ENCODE data around the gene CFAP206.

DNA sequence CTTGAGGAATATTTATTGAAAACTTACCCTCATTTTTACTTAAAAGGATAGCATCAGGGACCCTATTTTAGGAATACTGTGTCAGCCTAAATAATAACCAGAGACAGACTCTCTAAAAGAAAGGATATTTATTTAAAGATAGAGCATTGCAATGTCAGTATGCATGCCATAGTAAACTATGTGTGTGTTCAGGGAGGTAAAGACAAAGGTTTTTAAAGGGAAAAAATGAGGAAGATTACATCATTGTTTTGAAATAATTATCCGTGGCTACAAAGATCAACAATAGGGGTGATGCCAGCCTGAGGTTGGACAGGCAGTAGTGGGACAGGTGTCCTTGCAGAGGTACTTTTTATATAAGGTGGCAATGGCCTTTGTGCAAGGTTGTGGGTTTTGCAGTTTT is 23.7 kb upstream of the CFAP206 start:
- TF ChIP-seq EZH2 (IDR thresholded peaks at IDR 0.05; ENCODE audit: borderline replicate concordance, insufficient read depth, low read length, poor library complexity, severe bottlenecking) (no peak), EP300 (conservative IDR thresholded peaks at IDR 0.05; ENCODE audit: poor library complexity, severe bottlenecking) (no peak), CTCF (IDR thresholded peaks at IDR 0.05; ENCODE audit: poor library complexity, severe bottlenecking) (no peak), RAD21 (conservative IDR thresholded peaks at IDR 0.05) (no peak), MXI1 (conservative IDR thresholded peaks at IDR 0.05; ENCODE audit: poor library complexity, severe bottlenecking) (no peak)
- TF ChIP-seq, protein P1, sequence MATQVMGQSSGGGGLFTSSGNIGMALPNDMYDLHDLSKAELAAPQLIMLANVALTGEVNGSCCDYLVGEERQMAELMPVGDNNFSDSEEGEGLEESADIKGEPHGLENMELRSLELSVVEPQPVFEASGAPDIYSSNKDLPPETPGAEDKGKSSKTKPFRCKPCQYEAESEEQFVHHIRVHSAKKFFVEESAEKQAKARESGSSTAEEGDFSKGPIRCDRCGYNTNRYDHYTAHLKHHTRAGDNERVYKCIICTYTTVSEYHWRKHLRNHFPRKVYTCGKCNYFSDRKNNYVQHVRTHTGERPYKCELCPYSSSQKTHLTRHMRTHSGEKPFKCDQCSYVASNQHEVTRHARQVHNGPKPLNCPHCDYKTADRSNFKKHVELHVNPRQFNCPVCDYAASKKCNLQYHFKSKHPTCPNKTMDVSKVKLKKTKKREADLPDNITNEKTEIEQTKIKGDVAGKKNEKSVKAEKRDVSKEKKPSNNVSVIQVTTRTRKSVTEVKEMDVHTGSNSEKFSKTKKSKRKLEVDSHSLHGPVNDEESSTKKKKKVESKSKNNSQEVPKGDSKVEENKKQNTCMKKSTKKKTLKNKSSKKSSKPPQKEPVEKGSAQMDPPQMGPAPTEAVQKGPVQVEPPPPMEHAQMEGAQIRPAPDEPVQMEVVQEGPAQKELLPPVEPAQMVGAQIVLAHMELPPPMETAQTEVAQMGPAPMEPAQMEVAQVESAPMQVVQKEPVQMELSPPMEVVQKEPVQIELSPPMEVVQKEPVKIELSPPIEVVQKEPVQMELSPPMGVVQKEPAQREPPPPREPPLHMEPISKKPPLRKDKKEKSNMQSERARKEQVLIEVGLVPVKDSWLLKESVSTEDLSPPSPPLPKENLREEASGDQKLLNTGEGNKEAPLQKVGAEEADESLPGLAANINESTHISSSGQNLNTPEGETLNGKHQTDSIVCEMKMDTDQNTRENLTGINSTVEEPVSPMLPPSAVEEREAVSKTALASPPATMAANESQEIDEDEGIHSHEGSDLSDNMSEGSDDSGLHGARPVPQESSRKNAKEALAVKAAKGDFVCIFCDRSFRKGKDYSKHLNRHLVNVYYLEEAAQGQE (IDR thresholded peaks at IDR 0.05; ENCODE audit: borderline replicate concordance): no peak

Data from neural cell (in vitro differentiated cells).